Measurements from ENCODE around the gene CRYBG1.

- TF ChIP-seq CTCF (IDR thresholded peaks at IDR 0.05) (no peak), POLR2A (IDR thresholded peaks at IDR 0.05) (no peak)
Measured at GRCh38 chr6:106321940-106322339, 38.6 kb upstream of the CRYBG1 start.
